PC-3 (cell line): ENCODE measurements around the gene CLASP1. TPM values are rescaled to one million over a fixed set of nuclear protein-coding genes. Genes with fewer than 3 reads are reported as not detected.

ENCODE experiments used
- ATAC-seq: fragments of 200-7000 bp; cut with Tn5 transposase; 2 replicates; pipeline ENCODE4 v1.9.1; 2020; ENCODE audit warnings: mild to moderate bottlenecking, moderate library complexity
- BruUV-seq: library from RNA; stranded (reverse); fragments of 400-500 nt; replicated peaks from 2 replicates; lab custom pipeline; 2021; lab: Mats Ljungman, UMichigan
- CTCF ChIA-PET: fragments of 300-600 bp; sonication (Branson Sonifier 250); formaldehyde crosslinking; loops from one replicate; lab custom pipeline; 2022; ENCODE audit warnings: antibody characterized with exemption; lab: Charles Lee
- POLR2A ChIA-PET: fragments of 300-600 bp; sonication (Branson Sonifier 250); formaldehyde crosslinking; loops from one replicate; lab custom pipeline; 2022; ENCODE audit warnings: antibody characterized with exemption; ENCODE audit not compliant: unreplicated experiment; lab: Charles Lee
- DNase-seq: peaks from one replicate; pipeline ENCODE4 v3.0.0-alpha.2; 2015
- H2AFZ ChIP-seq: fragments of 300-600 bp; sonication (generic); 2 replicates; pipeline ENCODE4 v1.6.0; 2016; ENCODE audit warnings: antibody characterized with exemption, low read length
- H3F3A ChIP-seq: fragments of 300-600 bp; sonication (generic); one replicate; pipeline ENCODE4 v1.6.0; 2017; ENCODE audit warnings: antibody characterized with exemption, low read length, control low read depth, mild to moderate bottlenecking; ENCODE audit not compliant: unreplicated experiment
- H3K27ac ChIP-seq: fragments of 300-600 bp; sonication (generic); 2 replicates; pipeline ENCODE4 v1.5.1; 2016; ENCODE audit warnings: mild to moderate bottlenecking, low read length
- H3K27me3 ChIP-seq: fragments of 300-600 bp; sonication (generic); 2 replicates; pipeline ENCODE4 v1.6.1; 2016; ENCODE audit warnings: low read length, mixed read lengths
- H3K36me3 ChIP-seq: fragments of 300-600 bp; sonication (generic); 2 replicates; pipeline ENCODE4 v1.6.1; 2016; ENCODE audit warnings: low read depth, mixed run types, low read length, mixed read lengths
- H3K4me1 ChIP-seq: fragments of 300-600 bp; sonication (generic); 2 replicates; pipeline ENCODE4 v1.5.1; 2016; ENCODE audit warnings: low read length; ENCODE audit not compliant: insufficient read depth
- H3K4me2 ChIP-seq: fragments of 300-600 bp; sonication (generic); 2 replicates; pipeline ENCODE4 v1.6.0; 2016; ENCODE audit warnings: low read length
- H3K4me3 ChIP-seq: fragments of 300-600 bp; sonication (generic); 2 replicates; pipeline ENCODE4 v1.5.1; 2016; ENCODE audit warnings: mild to moderate bottlenecking, low read length, mixed read lengths
- H3K79me2 ChIP-seq: fragments of 300-600 bp; sonication (generic); 2 replicates; pipeline ENCODE4 v1.6.1; 2017; ENCODE audit warnings: low read length, mixed read lengths
- H3K9ac ChIP-seq: fragments of 300-600 bp; sonication (generic); 2 replicates; pipeline ENCODE4 v1.6.0; 2016; ENCODE audit warnings: mild to moderate bottlenecking, low read length
- H3K9me2 ChIP-seq: fragments of 300-600 bp; sonication (generic); replicated peaks from 2 replicates; pipeline ENCODE4 v1.6.1; 2016; ENCODE audit warnings: mixed run types, low read length, mixed read lengths
- H3K9me3 ChIP-seq: fragments of 300-600 bp; sonication (generic); 2 replicates; pipeline ENCODE4 v1.6.1; 2016; ENCODE audit warnings: low read length, mixed read lengths
- H4K20me1 ChIP-seq: fragments of 300-600 bp; sonication (generic); 2 replicates; pipeline ENCODE4 v1.6.1; 2016; ENCODE audit warnings: low read length, mixed read lengths
- EZH2 ChIP-seq: fragments of 300-600 bp; sonication (generic); IDR thresholded peaks from one replicate; pipeline ENCODE4 v1.6.1; 2017; ENCODE audit warnings: antibody characterized with exemption, mild to moderate bottlenecking, low read length; ENCODE audit not compliant: unreplicated experiment
- EZH2phosphoT487 ChIP-seq: fragments of 300-600 bp; sonication (generic); IDR thresholded peaks from 2 replicates; pipeline ENCODE4 v1.6.1; 2018; ENCODE audit warnings: mild to moderate bottlenecking, antibody characterized with exemption, low read length, borderline replicate concordance
- intact Hi-C: fragments of 100-400 bp; cut with micrococcal nuclease; formaldehyde crosslinking; loops from 2 replicates; pipeline ENCODE4 v1.9.0; 2023
- total RNA-seq: library from RNA; depleted of rRNA; stranded (reverse); fragments of >200 nt; gene quantifications from 2 replicates; pipeline ENCODE4 v1.2.3, GENCODE V29; 2014
- TF ChIP-seq, protein P1 (sequence below): fragments of 300-600 bp; sonication (generic); conservative IDR thresholded peaks from 2 replicates; pipeline ENCODE4 v1.5.1; 2017; ENCODE audit warnings: antibody characterized with exemption, low read depth, mild to moderate bottlenecking, low read length

CLASP1 gene
- total RNA-seq, 1 experiment from 2014 or later = 24.3 TPM

- TF ChIP-seq, protein P1, sequence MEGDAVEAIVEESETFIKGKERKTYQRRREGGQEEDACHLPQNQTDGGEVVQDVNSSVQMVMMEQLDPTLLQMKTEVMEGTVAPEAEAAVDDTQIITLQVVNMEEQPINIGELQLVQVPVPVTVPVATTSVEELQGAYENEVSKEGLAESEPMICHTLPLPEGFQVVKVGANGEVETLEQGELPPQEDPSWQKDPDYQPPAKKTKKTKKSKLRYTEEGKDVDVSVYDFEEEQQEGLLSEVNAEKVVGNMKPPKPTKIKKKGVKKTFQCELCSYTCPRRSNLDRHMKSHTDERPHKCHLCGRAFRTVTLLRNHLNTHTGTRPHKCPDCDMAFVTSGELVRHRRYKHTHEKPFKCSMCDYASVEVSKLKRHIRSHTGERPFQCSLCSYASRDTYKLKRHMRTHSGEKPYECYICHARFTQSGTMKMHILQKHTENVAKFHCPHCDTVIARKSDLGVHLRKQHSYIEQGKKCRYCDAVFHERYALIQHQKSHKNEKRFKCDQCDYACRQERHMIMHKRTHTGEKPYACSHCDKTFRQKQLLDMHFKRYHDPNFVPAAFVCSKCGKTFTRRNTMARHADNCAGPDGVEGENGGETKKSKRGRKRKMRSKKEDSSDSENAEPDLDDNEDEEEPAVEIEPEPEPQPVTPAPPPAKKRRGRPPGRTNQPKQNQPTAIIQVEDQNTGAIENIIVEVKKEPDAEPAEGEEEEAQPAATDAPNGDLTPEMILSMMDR = no peak
- TF ChIP-seq EZH2phosphoT487 (no peak), EZH2 (no peak)
- no peak overlapping the region for H3K4me2 ChIP-seq
- H3K4me3 ChIP-seq = no peak overlapping the region
- no peak for ATAC-seq
- POLR2A ChIA-PET = no interaction called here
- intact Hi-C loops = no loop called here
- no TSS peak for BruUV-seq
- H3K9ac ChIP-seq = peak overlapping the region; percentile 81; the same call in 1 of the 2 replicates
- no peaks in the 10 kb centered on the region for H3K9me3 ChIP-seq
- H3K79me2 ChIP-seq = no peaks in the 10 kb centered on the region; the same call in 1 of the 2 replicates
- no peak overlapping the region for H2AFZ ChIP-seq
- no peaks in the 10 kb centered on the region for H4K20me1 ChIP-seq
- H3F3A ChIP-seq = peaks cover 12% of the 10 kb centered on the region
- peak; percentile 10 for DNase-seq
- H3K27ac ChIP-seq = peak overlapping the region; percentile 95
- H3K27me3 ChIP-seq = no peaks in the 10 kb centered on the region
- peaks cover 24% of the 10 kb centered on the region for H3K36me3 ChIP-seq
- CTCF ChIA-PET = no interaction called here
- peaks cover 89% of the 10 kb centered on the region for H3K4me1 ChIP-seq
- no peaks in the 10 kb centered on the region for H3K9me2 ChIP-seq
Measured at GRCh38 chr2:121362226-121362625, 287.0 kb downstream of the CLASP1 start.

GRCh38 chr2:121360566-121361300 is 288.5 kb downstream of the CLASP1 start:
- peak overlapping the region; percentile 81 for H3K9ac ChIP-seq
- peaks cover 21% of the 10 kb centered on the region for H3K36me3 ChIP-seq

More at GRCh38 chr2:121360566-121361300, 288.5 kb downstream of the CLASP1 start:
- intact Hi-C loops = no loop called here
- Histone ChIP-seq H3K27me3 (no peaks in the 10 kb centered on the region), H3K9me2 (no peaks in the 10 kb centered on the region), H3K4me1 (peaks cover 88% of the 10 kb centered on the region), H3K9me3 (no peaks in the 10 kb centered on the region), H3K27ac (peak overlapping the region; percentile 95), H3F3A (peaks cover 15% of the 10 kb centered on the region), H3K79me2 (no peaks in the 10 kb centered on the region; the same call in 1 of the 2 replicates), H4K20me1 (no peaks in the 10 kb centered on the region), H3K4me3 (peak overlapping the region; percentile 32; the same call in 1 of the 2 replicates), H3K4me2 (peak overlapping the region; percentile 73), H2AFZ (no peak overlapping the region)
- no peak for TF ChIP-seq EZH2phosphoT487
- TF ChIP-seq, protein P1 = no peak
- TF ChIP-seq EZH2 = no peak
- ATAC-seq (peak; percentile 55), DNase-seq (peak; percentile 96)
- ChIA-PET CTCF (interaction anchor here (0.7 kb wide), 1 partner anchor 163 kb away, joined by 4 read pairs; no protein-coding TSS in a partner anchor), POLR2A (no interaction called here)
- BruUV-seq = no TSS peak
